Amniotic stem cell (primary cell): ENCODE measurements around the gene NDUFB2.
"Not testable (repeated sequence)": the region's sequence is repeated elsewhere in the genome, so short reads cannot be mapped to it uniquely, and the experiment has no call there.

ENCODE experiments used
- DNase-seq: peaks from one replicate; lab custom pipeline; 2025; lab: John Stamatoyannopoulos, UW

NDUFB2 gene

GRCh38 chr7:140734096-140734495 lies 37.6 kb downstream of the NDUFB2 start:
- no peak for DNase-seq

GRCh38 chr7:140734729-140735128 lies 38.2 kb downstream of the NDUFB2 start:
- DNase-seq, result no peak

- DNase-seq, result no peak
Measured at GRCh38 chr7:140738280-140738679, 41.8 kb downstream of the NDUFB2 start.

GRCh38 chr7:140743255-140743654 lies 46.7 kb downstream of the NDUFB2 start:
- DNase-seq, result not testable (repeated sequence)

GRCh38 chr7:140744005-140744404 lies 47.5 kb downstream of the NDUFB2 start:
- no peak for DNase-seq

- no peak for DNase-seq
Measured at GRCh38 chr7:140745266-140746058, 49.0 kb downstream of the NDUFB2 start.

GRCh38 chr7:140746751-140747150 lies 50.2 kb downstream of the NDUFB2 start:
- DNase-seq, result no peak

- DNase-seq, result no peak
Measured at GRCh38 chr7:140752533-140752932, 56.0 kb downstream of the NDUFB2 start.

GRCh38 chr7:140754506-140754905 lies 58.0 kb downstream of the NDUFB2 start:
- DNase-seq, result no peak
